GM19035 (cell line): ENCODE results near the gene ZNF823.
"Not testable (repeated sequence)": the region's sequence is repeated elsewhere in the genome, so short reads cannot be mapped to it uniquely, and the experiment has no call there.

Source experiments
- ATAC-seq: cut with Tn5 transposase; IDR thresholded peaks from one replicate; pipeline ENCODE4 v1.9.1; 2021; ENCODE audit not compliant: unreplicated experiment

Gene ZNF823

GRCh38 chr19:11684987-11685675 is 53.6 kb downstream of the ZNF823 start:
- ATAC-seq, result no peak

DNA sequence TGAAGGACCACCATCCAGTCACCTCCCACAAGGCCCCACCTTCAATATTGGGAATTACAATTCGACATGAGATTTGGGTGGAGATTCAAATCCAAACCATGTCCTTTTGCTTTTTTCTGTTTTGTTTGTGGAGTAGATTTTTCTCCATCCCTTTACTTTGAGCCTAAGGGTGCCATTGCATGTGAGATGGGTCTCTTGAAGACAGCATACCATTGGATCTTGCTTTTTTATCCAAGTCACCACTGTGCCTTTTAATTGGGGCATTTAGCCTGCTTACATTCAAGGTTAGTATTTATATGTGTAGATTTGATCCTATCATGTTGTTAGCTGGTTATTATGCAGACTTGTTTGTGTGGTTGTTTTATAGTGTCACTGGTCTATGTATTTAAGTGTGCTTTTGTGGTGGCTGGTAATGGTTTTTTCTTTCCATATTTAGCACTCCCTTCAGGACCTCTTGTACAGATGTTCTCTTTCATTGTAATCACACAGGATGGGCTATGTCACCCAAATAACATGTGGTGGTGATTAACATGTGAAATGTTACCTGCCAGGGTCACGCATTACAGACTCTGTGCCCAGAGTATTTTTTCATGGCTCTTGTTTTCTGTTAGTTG is 58.0 kb downstream of the ZNF823 start:
- ATAC-seq, result no peak

- ATAC-seq, result no peak
These were observed 60.2 kb downstream of the ZNF823 start for GRCh38 chr19:11678504-11678903.

GRCh38 chr19:11676661-11677600 is 61.8 kb downstream of the ZNF823 start:
- ATAC-seq, result not testable (repeated sequence)

- ATAC-seq, result no peak
These were observed 63.2 kb downstream of the ZNF823 start for GRCh38 chr19:11675569-11675968.

DNA sequence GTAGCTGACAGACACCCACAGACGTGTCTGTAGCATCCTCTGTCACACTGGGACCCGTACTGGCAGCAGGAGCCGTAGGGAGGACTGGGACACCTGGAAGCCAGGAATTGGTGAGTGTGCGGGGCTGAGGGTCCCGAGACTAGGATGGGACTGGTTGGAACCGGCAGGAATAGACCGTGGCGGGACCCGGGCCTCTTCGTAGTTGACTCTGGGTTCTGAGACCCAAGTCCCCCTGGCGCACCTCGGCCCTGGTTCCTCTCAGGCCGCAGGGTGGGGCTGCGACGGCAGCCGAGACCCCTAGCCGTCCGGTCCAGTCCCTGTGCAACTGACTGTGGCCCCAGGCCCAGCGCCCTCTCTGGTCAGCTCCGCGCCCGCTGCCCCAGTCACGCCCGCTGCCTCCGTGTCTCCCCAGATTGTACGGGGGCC is 64.7 kb downstream of the ZNF823 start:
- ATAC-seq, result no peak

GRCh38 chr19:11673608-11674041 is 65.1 kb downstream of the ZNF823 start:
- ATAC-seq, result no peak
